Cardiac muscle cell (in vitro differentiated cells and primary cell): ENCODE measurements around the gene SLTM. TPM values are rescaled to one million over a fixed set of nuclear protein-coding genes. Genes with fewer than 3 reads are reported as not detected.

Source experiments
- DNase-seq, 2 donors: peaks; one replicate each; pipeline versions ENCODE4 v3.0.0 to v3.0.0-alpha.2; 2010 to 2017; ENCODE audit warnings: low read depth in 1 of 2, low spot score in 1 of 2
- H3K27ac ChIP-seq: fragments of 200-600 bp; sonication (generic); 2 replicates; pipeline ENCODE4 v1.5.1; 2016
- H3K27me3 ChIP-seq: fragments of 200-600 bp; sonication (generic); 2 replicates; pipeline ENCODE4 v1.6.0; 2016; ENCODE audit warnings: control low read depth
- H3K36me3 ChIP-seq: fragments of 200-600 bp; sonication (generic); 2 replicates; pipeline ENCODE4 v1.5.1; 2016; ENCODE audit warnings: control low read depth
- H3K4me1 ChIP-seq: fragments of 200-600 bp; sonication (generic); 2 replicates; pipeline ENCODE4 v1.8.1; 2017; ENCODE audit warnings: low read depth, mild to moderate bottlenecking, mixed run types
- H3K4me3 ChIP-seq: fragments of 200-600 bp; sonication (generic); 2 replicates; pipeline ENCODE4 v1.5.1; 2016; ENCODE audit warnings: mild to moderate bottlenecking
- H3K9me3 ChIP-seq: fragments of 200-600 bp; sonication (generic); 2 replicates; pipeline ENCODE4 v1.5.1; 2017; ENCODE audit warnings: low read depth, mild to moderate bottlenecking, control low read depth
- polyA plus RNA-seq: library from polyadenylated mRNA; unstranded; fragments of >200 nt; fragmentation: Nextera tagmentation; extraction: Ambion mirVana; gene quantifications from 2 replicates; pipeline ENCODE4 v1.2.1, GENCODE V29; 2016
- total RNA-seq: library from RNA; depleted of rRNA; stranded (reverse); fragments of >200 nt; gene quantifications from 2 replicates; pipeline ENCODE4 v1.2.3, GENCODE V29; 2016
- TF ChIP-seq, protein P1 (sequence below): IDR thresholded peaks from 2 replicates; pipeline ENCODE4 v1.5.1; 2012; ENCODE audit warnings: low read depth, mild to moderate bottlenecking, low read length

SLTM gene
- total RNA-seq (59.6 and 78.9 TPM in 2 replicates), polyA plus RNA-seq (92.4 and 98.1 TPM in 2 replicates)

DNA sequence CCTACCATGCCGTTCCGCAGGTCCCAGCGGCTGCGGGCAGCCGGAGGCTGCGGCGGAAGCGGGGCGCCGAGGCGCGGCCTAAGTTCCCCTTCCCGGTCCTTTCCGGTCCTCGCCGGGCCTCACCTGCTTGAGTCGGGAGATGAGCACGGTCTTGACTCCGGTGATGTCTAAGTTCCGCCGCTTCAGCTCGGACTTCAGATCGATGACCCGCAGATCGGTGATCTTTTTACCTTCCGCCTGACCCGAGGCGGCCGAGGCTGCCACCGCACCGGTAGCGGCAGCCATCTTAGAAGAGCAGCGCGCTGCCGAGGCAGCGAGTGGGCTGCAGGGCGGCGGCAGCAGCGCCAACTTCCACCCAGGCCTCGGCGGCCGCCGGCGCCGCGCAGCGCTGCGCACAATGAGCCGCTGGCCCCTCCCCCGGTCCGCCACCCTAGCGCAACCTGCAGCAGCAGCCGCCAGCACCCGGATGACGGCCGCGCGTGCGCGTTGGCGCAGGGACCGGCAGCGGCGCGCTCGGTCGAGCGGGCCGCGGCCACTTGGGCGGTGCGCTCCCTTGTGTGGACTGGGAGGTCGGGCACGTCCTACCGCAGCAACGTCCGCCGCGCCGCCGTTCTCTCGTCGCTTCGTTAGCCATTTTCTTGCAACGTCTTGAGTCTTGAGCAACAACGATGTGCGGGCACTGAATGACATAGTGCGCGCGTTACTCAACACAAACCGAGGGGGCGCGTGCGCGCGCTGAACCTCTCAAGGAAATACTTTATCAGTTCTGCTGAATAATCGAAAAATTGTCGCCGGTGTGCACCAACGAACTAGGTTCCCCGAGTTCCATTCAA lies at the start of gene SLTM:
Gene SLTM (minus strand): TSS at position 399 of the 833 bp plus-strand sequence. CDS start 114 bp downstream, at position 285.
- H3K27ac ChIP-seq: peak within 1 kb of the TSS; percentile 100
- H3K4me1 ChIP-seq: peaks cover 12% of the 10 kb centered on the region
- DNase-seq: peak; percentile 97
- H3K36me3 ChIP-seq: peaks cover 14% of the 10 kb centered on the region
- no peaks in the 10 kb centered on the region for H3K27me3 ChIP-seq
- TF ChIP-seq, protein P1, sequence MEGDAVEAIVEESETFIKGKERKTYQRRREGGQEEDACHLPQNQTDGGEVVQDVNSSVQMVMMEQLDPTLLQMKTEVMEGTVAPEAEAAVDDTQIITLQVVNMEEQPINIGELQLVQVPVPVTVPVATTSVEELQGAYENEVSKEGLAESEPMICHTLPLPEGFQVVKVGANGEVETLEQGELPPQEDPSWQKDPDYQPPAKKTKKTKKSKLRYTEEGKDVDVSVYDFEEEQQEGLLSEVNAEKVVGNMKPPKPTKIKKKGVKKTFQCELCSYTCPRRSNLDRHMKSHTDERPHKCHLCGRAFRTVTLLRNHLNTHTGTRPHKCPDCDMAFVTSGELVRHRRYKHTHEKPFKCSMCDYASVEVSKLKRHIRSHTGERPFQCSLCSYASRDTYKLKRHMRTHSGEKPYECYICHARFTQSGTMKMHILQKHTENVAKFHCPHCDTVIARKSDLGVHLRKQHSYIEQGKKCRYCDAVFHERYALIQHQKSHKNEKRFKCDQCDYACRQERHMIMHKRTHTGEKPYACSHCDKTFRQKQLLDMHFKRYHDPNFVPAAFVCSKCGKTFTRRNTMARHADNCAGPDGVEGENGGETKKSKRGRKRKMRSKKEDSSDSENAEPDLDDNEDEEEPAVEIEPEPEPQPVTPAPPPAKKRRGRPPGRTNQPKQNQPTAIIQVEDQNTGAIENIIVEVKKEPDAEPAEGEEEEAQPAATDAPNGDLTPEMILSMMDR: peak; percentile 25
- H3K9me3 ChIP-seq: no peaks in the 10 kb centered on the region
- H3K4me3 ChIP-seq: peak within 1 kb of the TSS; percentile 94

DNA sequence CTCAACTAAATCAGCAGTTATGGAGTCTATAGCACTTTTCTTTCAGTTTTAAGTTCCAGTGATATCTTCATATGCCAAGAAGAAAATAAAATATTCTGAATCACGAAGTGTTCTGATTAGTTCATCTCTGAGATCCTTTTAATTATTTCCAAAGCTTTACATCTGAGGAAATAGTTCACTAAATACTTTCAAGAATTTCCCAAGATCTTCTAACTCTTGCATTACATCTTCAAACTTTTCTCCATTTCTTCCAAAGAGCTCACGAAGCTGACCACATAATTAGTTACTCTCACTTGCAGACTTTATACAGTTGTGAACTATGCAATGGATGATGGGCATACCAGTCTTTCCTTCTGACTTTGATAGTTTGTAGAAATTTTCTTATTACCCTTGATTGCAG lies 49.8 kb upstream of the SLTM start:
- no peak for DNase-seq
- TF ChIP-seq, protein P1: no peak
- Histone ChIP-seq H3K4me3 (no peak overlapping the region), H3K36me3 (no peaks in the 10 kb centered on the region), H3K4me1 (no peaks in the 10 kb centered on the region), H3K27ac (no peak overlapping the region), H3K27me3 (peaks cover 16% of the 10 kb centered on the region), H3K9me3 (no peaks in the 10 kb centered on the region)

- Histone ChIP-seq H3K36me3 (no peaks in the 10 kb centered on the region), H3K27me3 (peaks cover 16% of the 10 kb centered on the region), H3K4me3 (no peak overlapping the region), H3K4me1 (no peaks in the 10 kb centered on the region), H3K9me3 (no peaks in the 10 kb centered on the region), H3K27ac (no peak overlapping the region)
- no peak for DNase-seq
- TF ChIP-seq, protein P1: no peak
These were observed 48.5 kb upstream of the SLTM start for GRCh38 chr15:58981808-58982475.

DNA sequence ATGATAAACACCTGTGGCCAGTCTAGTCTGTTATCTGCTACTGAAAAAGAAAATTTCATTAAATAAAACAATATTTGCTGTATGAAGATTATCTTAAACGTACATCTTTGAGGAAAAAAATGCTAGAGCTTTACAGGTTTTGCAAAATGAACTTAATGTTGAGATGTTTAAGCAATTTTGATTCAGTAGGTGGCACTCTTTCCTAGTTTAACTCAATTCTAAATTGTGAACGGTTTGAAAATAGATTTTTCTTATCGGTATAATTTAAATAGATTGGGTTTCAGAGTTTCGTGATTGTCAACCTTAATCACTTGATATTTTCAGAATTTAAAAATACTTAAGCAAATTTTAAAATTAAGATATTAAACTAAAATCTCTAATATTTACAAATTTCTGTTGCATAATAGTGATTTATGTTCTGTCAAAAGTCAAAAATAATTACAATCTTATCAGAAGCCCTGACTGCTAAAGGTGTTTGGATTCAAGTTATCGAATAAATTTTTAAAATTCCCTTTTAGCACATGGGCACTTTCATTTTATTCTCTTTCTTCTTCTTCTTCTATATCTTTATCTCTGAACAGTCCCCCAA lies 47.0 kb upstream of the SLTM start:
- Histone ChIP-seq H3K36me3 (no peaks in the 10 kb centered on the region), H3K27me3 (peaks cover 16% of the 10 kb centered on the region), H3K9me3 (no peaks in the 10 kb centered on the region), H3K27ac (no peak overlapping the region), H3K4me3 (no peak overlapping the region), H3K4me1 (no peaks in the 10 kb centered on the region)
- DNase-seq: peak; percentile 27 to 64
- TF ChIP-seq, protein P1: peak; percentile 45

DNA sequence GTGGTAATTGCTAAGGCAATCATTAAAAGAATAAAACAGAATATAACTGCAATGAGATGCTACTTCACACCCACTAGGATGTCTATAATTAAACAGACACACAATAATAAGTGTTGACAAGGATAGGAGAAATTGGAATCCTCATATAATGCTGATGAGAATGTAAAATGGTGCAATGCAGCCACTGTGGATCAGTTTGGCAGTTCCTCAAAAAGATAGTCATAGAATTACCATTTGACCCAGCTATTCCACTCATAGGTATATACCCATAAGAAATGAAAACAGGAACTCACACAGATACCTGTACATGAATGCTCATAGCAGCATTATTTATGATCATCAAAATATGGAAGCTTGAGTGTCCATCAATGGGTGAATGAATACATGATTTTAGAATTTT lies 44.4 kb upstream of the SLTM start:
- Histone ChIP-seq H3K36me3 (no peaks in the 10 kb centered on the region), H3K4me1 (no peaks in the 10 kb centered on the region), H3K9me3 (no peaks in the 10 kb centered on the region), H3K27ac (no peak overlapping the region), H3K27me3 (peaks cover 4% of the 10 kb centered on the region), H3K4me3 (no peak overlapping the region)
- TF ChIP-seq, protein P1: no peak
- DNase-seq: no peak
